Kidney (tissue), 14 donors: ENCODE measurements around the gene ATP7B. TPM values are rescaled to one million over a fixed set of nuclear protein-coding genes. Genes with fewer than 3 reads are reported as not detected.

Experiments used
- DNase-seq, 5 donors: peaks; one replicate each; pipeline ENCODE4 v3.0.0-alpha.2; 2013 to 2020
- FAIRE-seq: peaks from 2 replicates; lab custom pipeline; 2012; peaks lifted over from hg19 to GRCh38; lab: Jason Lieb, UNC
- H3K27ac ChIP-seq, 2 donors: one replicate each; pipeline ENCODE4 v1.7.0; 2013; ENCODE audit warnings: low read depth in 2 of 2, low read length in 2 of 2, inconsistent platforms in 1 of 2
- H3K27me3 ChIP-seq: one replicate; pipeline ENCODE4 v1.7.1; 2013; ENCODE audit warnings: low read length, inconsistent platforms; ENCODE audit not compliant: control insufficient read depth, insufficient read depth
- H3K36me3 ChIP-seq, 3 donors: one replicate each; pipeline versions ENCODE4 v1.7.0 to v1.7.1; 2013; ENCODE audit warnings: low read length in 3 of 3, control low read depth in 1 of 3, inconsistent platforms in 1 of 3; ENCODE audit not compliant: insufficient read depth in 3 of 3, control insufficient read depth in 2 of 3
- H3K4me1 ChIP-seq, 3 donors: one replicate each; pipeline versions ENCODE4 v1.7.0 to v1.7.1; 2013; ENCODE audit warnings: low read length in 3 of 3, inconsistent platforms in 1 of 3, low read depth in 1 of 3; ENCODE audit not compliant: control insufficient read depth in 2 of 3, insufficient read depth in 2 of 3
- H3K4me3 ChIP-seq, 3 donors: one replicate each; pipeline versions ENCODE4 v1.7.0 to v1.8.1; 2013; ENCODE audit warnings: low read length in 3 of 3, control low read depth in 1 of 3, inconsistent platforms in 1 of 3
- H3K9ac ChIP-seq, 3 donors: one replicate each; pipeline versions ENCODE4 v1.7.0 to v1.7.1; 2013; ENCODE audit warnings: low read length in 3 of 3, control low read depth in 1 of 3, inconsistent platforms in 1 of 3
- H3K9me3 ChIP-seq, 3 donors: one replicate each; pipeline versions ENCODE4 v1.7.0 to v1.7.1; 2013; ENCODE audit warnings: low read length in 3 of 3, control low read depth in 1 of 3, inconsistent platforms in 1 of 3; ENCODE audit not compliant: control insufficient read depth in 2 of 3, insufficient read depth in 1 of 3
- intact Hi-C: fragments of 100-400 bp; cut with DNase I; formaldehyde crosslinking; loops from one replicate; pipeline ENCODE4 v1.11.1; 2022
- polyA plus RNA-seq: library from polyadenylated mRNA; stranded (reverse); fragments of 350-450 nt; fragmentation: Illumina TruSeq; extraction: RNeasy Lipid Tissue Mini Kit (QIAGEN cat#74804); gene quantifications from one replicate; pipeline ENCODE4 v1.2.3, GENCODE V29; 2014; ENCODE audit warnings: low read depth, low replicate concordance; ENCODE audit not compliant: insufficient read depth
- total RNA-seq: library from RNA; stranded (reverse); fragmentation: NEBNext Ultra II Directional; extraction: Animal tissue kit (Norgen Biotek cat#: 25700); gene quantifications from one replicate; pipeline ENCODE4 v1.2.1, GENCODE V29; 2021
- TF ChIP-seq, protein P1 (sequence below): IDR thresholded peaks from 3 replicates; pipeline ENCODE4 v1.5.1; 2012; ENCODE audit warnings: mild to moderate bottlenecking, moderate library complexity, borderline replicate concordance; ENCODE audit not compliant: insufficient read depth; ENCODE audit errors: extremely low read depth
- donor health status: control.
- donor health status: control.
- donor health status: control.
- donor health status: control.
- donor health status: control.
- donor health status: DM: yes; HTN: yes; CAD: no.
- donor health status: Normal renal cell carcinoma (clear cell type).

ATP7B gene
- total and polyA plus RNA-seq, 2 donors from 2014 or later = 2.0 to 5.7 TPM

- H3K9ac ChIP-seq = no peak overlapping the region
- intact Hi-C loops = no loop called here
- FAIRE-seq = no peak
- no peaks in the 10 kb centered on the region for H3K27me3 ChIP-seq
- TF ChIP-seq, protein P1, sequence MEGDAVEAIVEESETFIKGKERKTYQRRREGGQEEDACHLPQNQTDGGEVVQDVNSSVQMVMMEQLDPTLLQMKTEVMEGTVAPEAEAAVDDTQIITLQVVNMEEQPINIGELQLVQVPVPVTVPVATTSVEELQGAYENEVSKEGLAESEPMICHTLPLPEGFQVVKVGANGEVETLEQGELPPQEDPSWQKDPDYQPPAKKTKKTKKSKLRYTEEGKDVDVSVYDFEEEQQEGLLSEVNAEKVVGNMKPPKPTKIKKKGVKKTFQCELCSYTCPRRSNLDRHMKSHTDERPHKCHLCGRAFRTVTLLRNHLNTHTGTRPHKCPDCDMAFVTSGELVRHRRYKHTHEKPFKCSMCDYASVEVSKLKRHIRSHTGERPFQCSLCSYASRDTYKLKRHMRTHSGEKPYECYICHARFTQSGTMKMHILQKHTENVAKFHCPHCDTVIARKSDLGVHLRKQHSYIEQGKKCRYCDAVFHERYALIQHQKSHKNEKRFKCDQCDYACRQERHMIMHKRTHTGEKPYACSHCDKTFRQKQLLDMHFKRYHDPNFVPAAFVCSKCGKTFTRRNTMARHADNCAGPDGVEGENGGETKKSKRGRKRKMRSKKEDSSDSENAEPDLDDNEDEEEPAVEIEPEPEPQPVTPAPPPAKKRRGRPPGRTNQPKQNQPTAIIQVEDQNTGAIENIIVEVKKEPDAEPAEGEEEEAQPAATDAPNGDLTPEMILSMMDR = no peak
- H3K9me3 ChIP-seq = no peaks in the 10 kb centered on the region
- peaks cover 0 to 9% (median 7%) of the 10 kb centered on the region in 3 donors for H3K36me3 ChIP-seq
- no peak overlapping the region for H3K27ac ChIP-seq
- no peak for DNase-seq
- H3K4me1 ChIP-seq = no peaks in the 10 kb centered on the region
- no peak overlapping the region for H3K4me3 ChIP-seq
Observed at GRCh38 chr13:51934461-51935087, 76.7 kb downstream of the ATP7B start.

DNA sequence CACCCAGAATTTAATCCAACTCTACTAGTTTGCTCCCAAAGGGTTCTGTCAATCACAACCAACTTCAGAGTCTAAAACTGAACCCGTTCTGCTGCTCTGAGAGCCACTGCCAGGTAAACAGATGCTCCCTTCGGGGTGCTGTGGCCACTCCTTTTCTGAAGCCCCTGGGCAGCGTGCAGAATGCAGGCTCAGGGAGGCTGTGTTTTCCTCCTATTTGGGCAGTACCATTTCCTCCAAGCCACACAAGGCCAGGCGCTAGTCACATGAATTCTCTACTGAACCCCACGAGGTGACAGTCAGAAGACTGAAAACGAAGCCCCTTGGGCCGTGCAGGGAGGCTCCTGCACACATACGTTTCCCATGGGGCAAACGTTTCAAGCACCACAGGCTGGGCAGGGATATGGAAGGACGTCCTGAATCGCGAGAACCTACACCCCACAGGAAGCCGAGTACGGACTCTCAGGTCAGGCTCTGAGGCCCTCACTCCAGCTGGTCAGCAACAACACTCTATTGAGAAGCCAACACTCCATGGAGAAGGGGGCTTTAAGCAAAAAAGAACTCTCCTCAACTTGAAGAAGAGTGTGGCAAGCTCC, 77.7 kb downstream of the ATP7B start:
- DNase-seq (no peak), FAIRE-seq (no peak)
- Histone ChIP-seq H3K4me1 (no peaks in the 10 kb centered on the region), H3K9ac (no peak overlapping the region), H3K4me3 (no peak overlapping the region), H3K9me3 (no peaks in the 10 kb centered on the region), H3K36me3 (peaks cover 0 to 7% (median 7%) of the 10 kb centered on the region in 3 donors), H3K27me3 (no peaks in the 10 kb centered on the region), H3K27ac (no peak overlapping the region)
- intact Hi-C loops = no loop called here
- TF ChIP-seq, protein P1 = no peak

DNA sequence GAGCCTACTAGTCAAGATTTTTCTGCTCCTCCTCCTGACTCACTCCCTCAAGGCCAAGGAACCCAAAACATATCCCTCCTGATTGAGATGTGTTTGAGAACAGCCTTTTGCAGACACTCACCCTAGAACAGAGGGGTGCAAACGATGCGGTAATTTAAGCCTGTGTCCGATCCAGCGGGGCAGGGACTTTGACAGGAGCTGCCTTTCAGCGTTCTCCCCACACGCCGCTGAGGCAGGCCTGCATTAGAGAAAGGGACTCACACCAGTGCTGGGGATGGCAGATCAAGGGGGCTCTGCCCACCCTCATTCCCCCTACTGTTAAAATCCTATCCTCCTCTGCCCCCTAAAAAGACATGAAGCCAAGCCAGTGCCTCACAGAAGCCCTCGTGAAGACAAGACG, 79.0 kb downstream of the ATP7B start:
- no peaks in the 10 kb centered on the region for H3K4me1 ChIP-seq
- no peaks in the 10 kb centered on the region for H3K9me3 ChIP-seq
- DNase-seq = peak in 1 of 5 donors; percentile 36
- H3K27me3 ChIP-seq = no peaks in the 10 kb centered on the region
- intact Hi-C loops = no loop called here
- no peak overlapping the region for H3K9ac ChIP-seq
- H3K27ac ChIP-seq = no peak overlapping the region
- TF ChIP-seq, protein P1 = no peak
- peaks cover 0 to 7% (median 7%) of the 10 kb centered on the region in 3 donors for H3K36me3 ChIP-seq
- no peak overlapping the region for H3K4me3 ChIP-seq
- no peak for FAIRE-seq
